H1 (cell line): ENCODE results near the gene VTN. TPM values are rescaled to one million over a fixed set of nuclear protein-coding genes. Genes with fewer than 3 reads are reported as not detected.

Experiments used
- CTCF ChIA-PET: fragments of 300-600 bp; sonication (Branson Sonifier 250); formaldehyde crosslinking; loops from one replicate; lab custom pipeline; 2021; ENCODE audit not compliant: partially characterized antibody; lab: Charles Lee
- POLR2A ChIA-PET: fragments of 300-600 bp; sonication (Branson Sonifier 250); formaldehyde crosslinking; loops from one replicate; lab custom pipeline; 2021; ENCODE audit warnings: inconsistent platforms; ENCODE audit not compliant: partially characterized antibody; lab: Charles Lee
- DNase-seq, 2 experiments: peaks; one replicate each; pipeline versions ENCODE4 v3.0.0 to v3.0.0-alpha.2; 2010 to 2022; ENCODE audit warnings: low spot score in 2 of 2, low read depth in 1 of 2, mixed read lengths in 1 of 2
- FAIRE-seq: peaks from 2 replicates; lab custom pipeline; 2011; peaks lifted over from hg19 to GRCh38; lab: Jason Lieb, UNC
- H2AFZ ChIP-seq: 2 replicates; pipeline ENCODE4 v1.8.1; 2012; ENCODE audit warnings: low read length, inconsistent platforms
- H2AK5ac ChIP-seq: 2 replicates; pipeline ENCODE4 v1.6.1; 2013; ENCODE audit warnings: low read depth, low read length
- H2BK120ac ChIP-seq: replicated peaks from 2 replicates; pipeline ENCODE3; 2013; ENCODE audit warnings: low read depth, low read length, inconsistent platforms
- H2BK12ac ChIP-seq: 2 replicates; pipeline ENCODE4 v1.6.1; 2013; ENCODE audit warnings: low read depth, low read length
- H2BK15ac ChIP-seq: 2 replicates; pipeline ENCODE4 v1.6.1; 2013; ENCODE audit warnings: low read length
- H2BK20ac ChIP-seq: 2 replicates; pipeline ENCODE4 v1.6.1; 2013; ENCODE audit warnings: low read length
- H2BK5ac ChIP-seq: 2 replicates; pipeline ENCODE4 v1.6.1; 2013; ENCODE audit warnings: low read depth, low read length
- H3K14ac ChIP-seq: 2 replicates; pipeline ENCODE4 v1.6.1; 2013; ENCODE audit warnings: inconsistent platforms; ENCODE audit not compliant: insufficient read length
- H3K18ac ChIP-seq: 2 replicates; pipeline ENCODE4 v1.6.1; 2013; ENCODE audit warnings: low read length; ENCODE audit errors: extremely low read depth
- H3K23ac ChIP-seq: 2 replicates; pipeline ENCODE4 v1.6.1; 2013; ENCODE audit warnings: inconsistent platforms; ENCODE audit not compliant: insufficient read length
- H3K23me2 ChIP-seq: 2 replicates; pipeline ENCODE4 v1.6.1; 2013; ENCODE audit warnings: low read depth, low read length
- H3K27ac ChIP-seq: 2 replicates; pipeline ENCODE4 v1.6.1; 2011; ENCODE audit warnings: low read depth, low read length, inconsistent platforms
- H3K27me3 ChIP-seq, 4 experiments: replicated peaks in 1 of 4; 1 replicate in 1 of 4; 2 replicates in 3 of 4; pipeline versions ENCODE4 v1.6.1 to v1.8.1; 2011 to 2013; ENCODE audit warnings: low read length in 3 of 4, mild to moderate bottlenecking in 3 of 4, inconsistent platforms in 2 of 4, mixed read lengths in 2 of 4, moderate library complexity in 1 of 4; ENCODE audit not compliant: control insufficient read depth in 3 of 4, insufficient read depth in 3 of 4; ENCODE audit errors: extremely low read depth in 1 of 4
- H3K36me3 ChIP-seq, 4 experiments: 2 replicates each; pipeline versions ENCODE4 v1.6.1 to v1.8.1; 2011 to 2013; ENCODE audit warnings: mild to moderate bottlenecking in 4 of 4, low read length in 3 of 4, moderate library complexity in 2 of 4, control low read depth in 1 of 4, inconsistent platforms in 1 of 4; ENCODE audit not compliant: insufficient read depth in 4 of 4, control insufficient read depth in 2 of 4
- H3K4ac ChIP-seq: replicated peaks from 2 replicates; pipeline ENCODE3; 2013; ENCODE audit warnings: low read length, low read depth, mixed read lengths, inconsistent platforms; ENCODE audit not compliant: insufficient read length
- H3K4me1 ChIP-seq, 4 experiments: replicated peaks in 1 of 4; 1 replicate in 1 of 4; 2 replicates in 3 of 4; pipeline versions ENCODE4 v1.6.1 to v1.8.1; 2011 to 2013; ENCODE audit warnings: low read length in 3 of 4, inconsistent platforms in 2 of 4, mixed read lengths in 1 of 4; ENCODE audit not compliant: insufficient read depth in 4 of 4, control insufficient read depth in 3 of 4
- H3K4me2 ChIP-seq, 2 experiments: 2 replicates each; pipeline versions ENCODE4 v1.6.1 to v1.8.1; 2011 to 2013; ENCODE audit warnings: low read depth in 2 of 2, low read length in 2 of 2, control low read depth in 1 of 2, inconsistent platforms in 1 of 2, mild to moderate bottlenecking in 1 of 2; ENCODE audit not compliant: insufficient read depth in 1 of 2
- H3K4me3 ChIP-seq, 4 experiments: fragments of 200-600, 300-600 bp in 1 of 4; sonication (generic), shearing (Covaris generic), sonication (Bioruptor Twin) in 1 of 4; 2 replicates each; pipeline versions ENCODE4 v1.5.1 to v1.8.1; 2011 to 2016; ENCODE audit warnings: low read length in 4 of 4, low read depth in 3 of 4, control low read depth in 2 of 4, inconsistent platforms in 2 of 4, mild to moderate bottlenecking in 2 of 4, mixed read lengths in 1 of 4, moderate library complexity in 1 of 4; ENCODE audit not compliant: insufficient read depth in 2 of 4; ENCODE audit errors: extremely low read depth in 1 of 4
- H3K56ac ChIP-seq: replicated peaks from 2 replicates; pipeline ENCODE3; 2013; ENCODE audit warnings: low read depth, mild to moderate bottlenecking, mixed read lengths, low read length, inconsistent platforms; ENCODE audit not compliant: insufficient read length
- H3K79me1 ChIP-seq: 2 replicates; pipeline ENCODE4 v1.6.1; 2013; ENCODE audit warnings: low read depth, low read length, control low read depth
- H3K79me2 ChIP-seq, 2 experiments: 2 replicates each; pipeline versions ENCODE4 v1.6.1 to v1.8.1; 2012 to 2013; ENCODE audit warnings: low read length in 2 of 2, mild to moderate bottlenecking in 2 of 2, inconsistent platforms in 1 of 2; ENCODE audit not compliant: insufficient read depth in 2 of 2, control insufficient read depth in 1 of 2
- H3K9ac ChIP-seq, 4 experiments: replicated peaks in 1 of 4; 1 replicate in 1 of 4; 2 replicates in 3 of 4; pipeline versions ENCODE4 v1.6.1 to v1.8.1; 2011 to 2013; ENCODE audit warnings: low read depth in 3 of 4, low read length in 3 of 4, control low read depth in 2 of 4, mild to moderate bottlenecking in 2 of 4, moderate library complexity in 2 of 4, inconsistent platforms in 1 of 4; ENCODE audit errors: extremely low read depth in 1 of 4
- H3K9me3 ChIP-seq, 2 experiments: 2 replicates each; pipeline versions ENCODE4 v1.6.1 to v1.8.1; 2012 to 2013; ENCODE audit warnings: mild to moderate bottlenecking in 2 of 2, moderate library complexity in 2 of 2, control low read depth in 1 of 2, inconsistent platforms in 1 of 2, low read depth in 1 of 2, low read length in 1 of 2, mixed read lengths in 1 of 2; ENCODE audit not compliant: insufficient read depth in 2 of 2
- H4K20me1 ChIP-seq, 2 experiments: replicated peaks in 1 of 2; 2 replicates each; pipeline versions ENCODE3 to v1.8.1; 2011 to 2013; ENCODE audit warnings: inconsistent platforms in 2 of 2, low read length in 2 of 2, mild to moderate bottlenecking in 1 of 2; ENCODE audit not compliant: insufficient read depth in 2 of 2, control insufficient read depth in 1 of 2
- H4K5ac ChIP-seq: 2 replicates; pipeline ENCODE4 v1.6.1; 2013; ENCODE audit warnings: low read length, low read depth, mixed read lengths, inconsistent platforms; ENCODE audit not compliant: insufficient read length
- H4K8ac ChIP-seq: 2 replicates; pipeline ENCODE4 v1.8.0; 2013; ENCODE audit warnings: mild to moderate bottlenecking, moderate library complexity, low read length, inconsistent platforms; ENCODE audit not compliant: insufficient read depth; ENCODE audit errors: extremely low read depth
- H4K91ac ChIP-seq: replicated peaks from 2 replicates; pipeline ENCODE3; 2013; ENCODE audit warnings: low read length, mixed read lengths, inconsistent platforms; ENCODE audit not compliant: insufficient read length
- CREB1 ChIP-seq: IDR thresholded peaks from 2 replicates; pipeline ENCODE4 v1.6.1; 2012; ENCODE audit warnings: inconsistent platforms
- E2F6 ChIP-seq: IDR thresholded peaks from 2 replicates; pipeline ENCODE4 v1.6.1; 2012; ENCODE audit warnings: inconsistent platforms
- EGR1 ChIP-seq: IDR thresholded peaks from 2 replicates; pipeline ENCODE4 v1.6.1; 2011; ENCODE audit warnings: low read depth, low read length, borderline replicate concordance
- EP300 ChIP-seq, 2 experiments: IDR thresholded peaks; 1 replicate in 1 of 2; 2 replicates in 1 of 2; pipeline ENCODE4 v1.6.1; 2011 to 2012; ENCODE audit warnings: low read depth in 2 of 2, low read length in 2 of 2, mild to moderate bottlenecking in 2 of 2, borderline replicate concordance in 1 of 2, inconsistent platforms in 1 of 2, moderate library complexity in 1 of 2
- HDAC6 ChIP-seq: IDR thresholded peaks from one replicate; pipeline ENCODE4 v1.7.1; 2012; ENCODE audit warnings: low read depth, mild to moderate bottlenecking, inconsistent platforms, low read length, moderate library complexity
- JUND ChIP-seq: IDR thresholded peaks from 2 replicates; pipeline ENCODE4 v1.6.1; 2011; ENCODE audit warnings: mild to moderate bottlenecking, improper control_type of control experiment, low read length
- MAX ChIP-seq: IDR thresholded peaks from 2 replicates; pipeline ENCODE4 v1.6.1; 2012; ENCODE audit warnings: inconsistent platforms
- NRF1 ChIP-seq: IDR thresholded peaks from 2 replicates; pipeline ENCODE4 v1.6.1; 2011; ENCODE audit warnings: mild to moderate bottlenecking, low read depth, low read length, improper control_type of control experiment
- RNF2 ChIP-seq: fragments of 200-900, 300-1000 bp; sonication (generic); IDR thresholded peaks from 2 replicates; pipeline ENCODE4 v1.7.1; 2016; ENCODE audit warnings: borderline replicate concordance, low read depth, mild to moderate bottlenecking, antibody characterized with exemption, low read length; ENCODE audit not compliant: poor library complexity, severe bottlenecking; ENCODE audit errors: missing control alignments
- TAF1 ChIP-seq: IDR thresholded peaks from 2 replicates; pipeline ENCODE4 v1.6.1; 2011; ENCODE audit warnings: mild to moderate bottlenecking, low read depth, low read length
- WGBS, 2 experiments: shearing (Covaris generic) in 1 of 2; methylation state at CpG; one replicate each; pipeline versions ENCODE4 v1.1.6 to v1.1.7; 2013 to 2015; ENCODE audit warnings: low lambda C conversion rate in 2 of 2, mixed read lengths in 2 of 2, inconsistent platforms in 1 of 2, low coverage in 1 of 2, missing lambda C conversion rate in 1 of 2; ENCODE audit not compliant: insufficient replicate concordance in 2 of 2, insufficient coverage in 1 of 2, insufficient read length in 1 of 2; ENCODE audit errors: extremely low coverage in 1 of 2, missing lambda C conversion rate in 1 of 2; 5-methylcytosine and 5-hydroxymethylcytosine counted together
- polyA plus RNA-seq, 7 experiments: library from polyadenylated mRNA; depleted of rRNA in 3 of 7; stranded (reverse) in 5 of 7; unstranded in 2 of 7; fragments of >200 nt in 5 of 7; fragments of 200-250 nt in 2 of 7; gene quantifications; 1 replicate in 5 of 7; 2 replicates in 1 of 7; 4 replicates in 1 of 7; pipeline versions ENCODE4 v1.2.1 to v1.2.3, GENCODE V29; 2011 to 2013; ENCODE audit warnings: missing spikeins in 2 of 7, mixed read lengths in 2 of 7
- total RNA-seq: library from RNA; stranded (reverse); fragmentation: NEBNext Ultra II Directional; extraction: Animal tissue kit (Norgen Biotek cat#: 25700); gene quantifications from 2 replicates; pipeline ENCODE4 v1.2.1, GENCODE V29; 2021

Gene VTN
- total and polyA plus RNA-seq, 2 of the 8 experiments (the other 6 are each of a cell fraction or from before 2014, with no cell fraction given): 0.18 TPM; not detected in 1

- FAIRE-seq: no peak
- H2BK120ac ChIP-seq: no peak overlapping the region
- no peak overlapping the region for H2AFZ ChIP-seq
- no peaks in the 10 kb centered on the region for H3K36me3 ChIP-seq
- H3K79me1 ChIP-seq: no peaks in the 10 kb centered on the region; the same call in 1 of the 2 replicates
- H3K4me3 ChIP-seq: 0 out of 8 replicates have a peak overlapping the region, but pooled peaks of 1 of the 4 experiments have one; percentile 79
- no peaks in the 10 kb centered on the region for H3K79me2 ChIP-seq
- no peak overlapping the region for H3K9ac ChIP-seq
- no peak overlapping the region for H2BK20ac ChIP-seq
- ChIA-PET CTCF (interaction anchor here (1.2 to 4.6 kb wide), 4 partner anchors 8 to 174 kb away, joined by 4 to 20 read pairs (median 6); partner anchors contain the start of gene POLDIP2), POLR2A (interaction anchor here (0.7 to 12.7 kb wide), 5 partner anchors 8 to 125 kb away, joined by 3 to 103 read pairs (median 4); partner anchors contain the start of genes POLDIP2 and SLC13A2)
- H3K14ac ChIP-seq: no peak overlapping the region
- no peak overlapping the region for H2BK5ac ChIP-seq
- no peak overlapping the region for H3K27ac ChIP-seq
- peaks cover 3 to 16% (median 9%) of the 10 kb centered on the region in 4 experiments; a peak in 6 of 7 replicates for H3K4me1 ChIP-seq
- no peak overlapping the region for H2BK15ac ChIP-seq
- no peak for TF ChIP-seq HDAC6
- no peak for TF ChIP-seq EGR1
- TF ChIP-seq CREB1: no peak
- no peak for TF ChIP-seq RNF2
- no peak for TF ChIP-seq EP300 (IDR thresholded peaks at IDR 0.05; ENCODE audit: borderline replicate concordance in 1 of 2, low read depth in 2 of 2, low read length in 2 of 2)
- no peak for TF ChIP-seq E2F6
- no peak for TF ChIP-seq TAF1
- no peak for TF ChIP-seq JUND
- no peak for TF ChIP-seq NRF1
- TF ChIP-seq MAX: no peak
- DNase-seq: no peak
- no peak overlapping the region for H4K8ac ChIP-seq
- WGBS, 2 experiments: 72% methylated on average over 6 of the region's 6 CpGs; no CpG with 5 or more reads in 1 of the 2 experiments
- H2BK12ac ChIP-seq: no peak overlapping the region
- H3K4me2 ChIP-seq: peak overlapping the region; percentile 76 to 89; a peak in 3 of 4 replicates
- no peak overlapping the region for H4K91ac ChIP-seq
- peaks cover 16% of the 10 kb centered on the region; the same call in 1 of the 2 replicates for H3K23me2 ChIP-seq
- H3K9me3 ChIP-seq: no peaks in the 10 kb centered on the region
- no peak overlapping the region for H3K56ac ChIP-seq
- no peak overlapping the region for H2AK5ac ChIP-seq
- no peak overlapping the region for H3K4ac ChIP-seq
- H4K5ac ChIP-seq: no peak overlapping the region
- H3K18ac ChIP-seq: no peak overlapping the region
- H3K27me3 ChIP-seq: peaks cover 9 to 19% (median 19%) of the 10 kb centered on the region in 4 experiments
- peaks cover 2 to 12% of the 10 kb centered on the region in 2 experiments for H4K20me1 ChIP-seq
- no peak overlapping the region for H3K23ac ChIP-seq
These were observed 2.8 kb upstream of the VTN start for GRCh38 chr17:28372945-28373274.
